ENCODE data around the gene USP51.
"Not testable (repeated sequence)": the region's sequence is repeated elsewhere in the genome, so short reads cannot be mapped to it uniquely, and the experiment has no call there.

USP51 gene
- 0.17 to 5.1 (median 2.1) reads per million in 17 experiments for total RNA-seq

GRCh38 chrX:55489314-55490009 is at the start of gene USP51:
Gene USP51 (minus strand): TSS chrX:55489848. CDS start chrX:55488939, 909 bp downstream.
- peak; percentile 30 to 76 (median 70) for DNase-seq

- DNase-seq, result no peak
These were observed 34.8 kb upstream of the USP51 start for GRCh38 chrX:55524487-55524886.

- DNase-seq, result no peak
These were observed 33.7 kb upstream of the USP51 start for GRCh38 chrX:55523356-55523755.

GRCh38 chrX:55522596-55523276 is 33.1 kb upstream of the USP51 start:
- DNase-seq, result peak in 1 of 4 experiments; percentile 2

- no peak for DNase-seq
These were observed 32.0 kb upstream of the USP51 start for GRCh38 chrX:55521687-55522086.

- DNase-seq, result not testable (repeated sequence)
These were observed 27.3 kb upstream of the USP51 start for GRCh38 chrX:55516794-55517481.

- DNase-seq, result not testable (repeated sequence)
These were observed 23.5 kb upstream of the USP51 start for GRCh38 chrX:55513045-55513737.

- not testable (repeated sequence) for DNase-seq
These were observed 18.9 kb upstream of the USP51 start for GRCh38 chrX:55508410-55509152.

GRCh38 chrX:55507699-55508098 is 18.1 kb upstream of the USP51 start:
- not testable (repeated sequence) for DNase-seq

- DNase-seq, result not testable (repeated sequence)
These were observed 17.4 kb upstream of the USP51 start for GRCh38 chrX:55507010-55507409.

GRCh38 chrX:55490974-55491373 is 1.3 kb upstream of the USP51 start:
- no peak for DNase-seq

- DNase-seq, result no peak
These were observed 473 bp upstream of the USP51 start for GRCh38 chrX:55490121-55490520.

- peak; percentile 16 to 81 (median 50) for DNase-seq
These were observed 895 bp downstream of the USP51 start for GRCh38 chrX:55488593-55489313.

GRCh38 chrX:55488006-55488592 is 1.5 kb downstream of the USP51 start:
- peak in 1 of 4 experiments; percentile 1 for DNase-seq

- DNase-seq, result no peak
These were observed 2.5 kb downstream of the USP51 start for GRCh38 chrX:55487143-55487542.

GRCh38 chrX:55486736-55487135 is 2.9 kb downstream of the USP51 start:
- DNase-seq, result no peak

GRCh38 chrX:55484948-55485347 is 4.7 kb downstream of the USP51 start:
- peak in 3 of 4 experiments; percentile 19 to 24 (median 21) for DNase-seq

- DNase-seq, result no peak
These were observed 9.1 kb downstream of the USP51 start for GRCh38 chrX:55480390-55481062.

GRCh38 chrX:55479956-55480355 is 9.7 kb downstream of the USP51 start:
- DNase-seq, result not testable (repeated sequence)

- not testable (repeated sequence) for DNase-seq
These were observed 23.9 kb downstream of the USP51 start for GRCh38 chrX:55465791-55466190.
